ENCODE results near the gene MAP3K20.

MAP3K20 gene

GRCh38 chr2:173291412-173291811 is 215.8 kb downstream of the MAP3K20 start:
- TF ChIP-seq SIN3A (IDR thresholded peaks at IDR 0.05; ENCODE audit: borderline replicate concordance, insufficient read depth, low read length) (no peak), TAF1 (IDR thresholded peaks at IDR 0.05; ENCODE audit: borderline replicate concordance, insufficient read depth, low read length) (no peak)

DNA sequence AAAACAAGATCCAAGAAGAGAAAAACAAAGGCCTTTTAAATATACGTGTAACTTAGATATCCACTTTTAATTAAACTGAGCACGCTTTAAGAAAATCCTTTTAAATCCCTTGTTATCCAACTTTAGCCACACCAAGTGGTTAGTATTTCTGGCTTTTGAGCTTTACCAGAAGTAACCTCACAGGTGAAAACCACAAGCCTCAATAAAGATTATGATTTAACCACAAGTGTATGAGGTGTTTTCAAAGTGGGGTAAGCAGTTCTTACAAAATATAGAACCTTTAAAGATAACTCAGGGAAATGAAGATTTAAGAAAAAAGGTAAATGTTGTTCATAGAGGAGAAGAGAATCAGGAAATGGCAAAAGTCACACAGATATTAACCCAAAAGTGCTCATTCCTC is 220.6 kb downstream of the MAP3K20 start:
- TF ChIP-seq POLR2AphosphoS5 (IDR thresholded peaks at IDR 0.05; ENCODE audit: low read depth, low read length) = no peak
- TF ChIP-seq, protein P1, sequence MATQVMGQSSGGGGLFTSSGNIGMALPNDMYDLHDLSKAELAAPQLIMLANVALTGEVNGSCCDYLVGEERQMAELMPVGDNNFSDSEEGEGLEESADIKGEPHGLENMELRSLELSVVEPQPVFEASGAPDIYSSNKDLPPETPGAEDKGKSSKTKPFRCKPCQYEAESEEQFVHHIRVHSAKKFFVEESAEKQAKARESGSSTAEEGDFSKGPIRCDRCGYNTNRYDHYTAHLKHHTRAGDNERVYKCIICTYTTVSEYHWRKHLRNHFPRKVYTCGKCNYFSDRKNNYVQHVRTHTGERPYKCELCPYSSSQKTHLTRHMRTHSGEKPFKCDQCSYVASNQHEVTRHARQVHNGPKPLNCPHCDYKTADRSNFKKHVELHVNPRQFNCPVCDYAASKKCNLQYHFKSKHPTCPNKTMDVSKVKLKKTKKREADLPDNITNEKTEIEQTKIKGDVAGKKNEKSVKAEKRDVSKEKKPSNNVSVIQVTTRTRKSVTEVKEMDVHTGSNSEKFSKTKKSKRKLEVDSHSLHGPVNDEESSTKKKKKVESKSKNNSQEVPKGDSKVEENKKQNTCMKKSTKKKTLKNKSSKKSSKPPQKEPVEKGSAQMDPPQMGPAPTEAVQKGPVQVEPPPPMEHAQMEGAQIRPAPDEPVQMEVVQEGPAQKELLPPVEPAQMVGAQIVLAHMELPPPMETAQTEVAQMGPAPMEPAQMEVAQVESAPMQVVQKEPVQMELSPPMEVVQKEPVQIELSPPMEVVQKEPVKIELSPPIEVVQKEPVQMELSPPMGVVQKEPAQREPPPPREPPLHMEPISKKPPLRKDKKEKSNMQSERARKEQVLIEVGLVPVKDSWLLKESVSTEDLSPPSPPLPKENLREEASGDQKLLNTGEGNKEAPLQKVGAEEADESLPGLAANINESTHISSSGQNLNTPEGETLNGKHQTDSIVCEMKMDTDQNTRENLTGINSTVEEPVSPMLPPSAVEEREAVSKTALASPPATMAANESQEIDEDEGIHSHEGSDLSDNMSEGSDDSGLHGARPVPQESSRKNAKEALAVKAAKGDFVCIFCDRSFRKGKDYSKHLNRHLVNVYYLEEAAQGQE (IDR thresholded peaks at IDR 0.05; ENCODE audit: insufficient read depth in 1 of 2, low read depth in 2 of 2, low read length in 2 of 2) = no peak
- no peak for TF ChIP-seq TAF1 (IDR thresholded peaks at IDR 0.05; ENCODE audit: borderline replicate concordance, insufficient read depth, low read length)
- TF ChIP-seq SIN3A (IDR thresholded peaks at IDR 0.05; ENCODE audit: borderline replicate concordance, insufficient read depth, low read length) = no peak

DNA sequence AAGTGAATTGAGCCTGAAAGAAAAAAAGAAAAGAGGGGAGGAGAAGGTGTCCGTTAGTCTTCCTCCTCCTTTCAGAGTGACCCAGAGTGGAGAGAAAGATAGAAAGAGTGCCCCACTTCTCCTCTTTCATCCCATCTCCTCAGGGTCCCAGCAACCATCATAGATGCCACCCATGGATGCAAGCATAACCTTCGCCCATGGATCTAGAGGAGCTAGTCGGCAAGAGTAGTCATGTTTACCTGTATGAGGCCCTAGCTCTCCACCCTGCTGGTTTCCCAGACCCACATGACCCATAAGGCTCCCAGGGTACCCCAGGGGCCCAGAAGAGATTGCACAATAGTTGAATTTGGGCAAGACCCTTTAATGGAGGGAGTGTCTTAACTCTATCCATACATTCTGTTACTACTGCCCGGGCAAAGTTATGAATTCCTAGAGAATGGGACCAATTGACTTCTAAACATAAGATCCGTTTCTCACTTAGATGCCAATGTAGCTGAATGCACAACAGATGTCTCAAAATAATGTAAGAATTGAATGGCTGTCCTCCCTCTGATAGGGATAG is 223.0 kb downstream of the MAP3K20 start:
- TF ChIP-seq FOXP2 (optimal IDR thresholded peaks at IDR 0.05; ENCODE audit: borderline replicate concordance, extremely low read depth, extremely low read length, insufficient read depth) (no peak), SIN3A (IDR thresholded peaks at IDR 0.05; ENCODE audit: borderline replicate concordance, insufficient read depth, low read length) (no peak), POLR2AphosphoS5 (IDR thresholded peaks at IDR 0.05; ENCODE audit: low read depth, low read length) (no peak), TAF1 (IDR thresholded peaks at IDR 0.05; ENCODE audit: borderline replicate concordance, insufficient read depth, low read length) (no peak)
- TF ChIP-seq, protein P1 (IDR thresholded peaks at IDR 0.05; ENCODE audit: insufficient read depth in 1 of 2, low read depth in 2 of 2, low read length in 2 of 2) = no peak

DNA sequence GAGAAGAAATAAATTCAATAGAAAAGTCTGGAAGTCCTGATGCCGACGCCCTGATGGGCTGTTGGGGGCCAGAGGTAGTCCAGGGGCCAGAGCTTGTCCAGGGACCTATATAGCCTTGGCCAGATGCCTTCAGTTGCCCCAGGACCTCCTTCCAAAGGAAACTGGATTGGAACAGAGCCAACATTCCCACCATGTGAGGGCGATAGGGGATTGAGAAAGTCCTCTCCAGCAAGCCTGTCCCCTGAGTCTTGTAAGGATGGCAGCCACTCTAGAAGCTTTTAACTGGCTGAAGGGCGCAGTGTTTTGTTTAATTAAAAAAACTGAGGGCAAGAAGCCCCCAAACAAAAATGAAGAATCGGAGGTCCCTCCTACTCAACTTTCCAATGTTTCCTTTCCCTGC is 224.1 kb downstream of the MAP3K20 start:
- no peak for TF ChIP-seq TAF1 (IDR thresholded peaks at IDR 0.05; ENCODE audit: borderline replicate concordance, insufficient read depth, low read length)
- no peak for TF ChIP-seq POLR2AphosphoS5 (IDR thresholded peaks at IDR 0.05; ENCODE audit: low read depth, low read length)
- TF ChIP-seq, protein P1 (IDR thresholded peaks at IDR 0.05; ENCODE audit: insufficient read depth in 1 of 2, low read depth in 2 of 2, low read length in 2 of 2) = no peak
- TF ChIP-seq FOXP2 (optimal IDR thresholded peaks at IDR 0.05; ENCODE audit: borderline replicate concordance, extremely low read depth, extremely low read length, insufficient read depth) = no peak
- no peak for TF ChIP-seq SIN3A (IDR thresholded peaks at IDR 0.05; ENCODE audit: borderline replicate concordance, insufficient read depth, low read length)

GRCh38 chr2:173300458-173300857 is 224.8 kb downstream of the MAP3K20 start:
- TF ChIP-seq, protein P1 (IDR thresholded peaks at IDR 0.05; ENCODE audit: insufficient read depth in 1 of 2, low read depth in 2 of 2, low read length in 2 of 2) = no peak
- no peak for TF ChIP-seq TAF1 (IDR thresholded peaks at IDR 0.05; ENCODE audit: borderline replicate concordance, insufficient read depth, low read length)
- TF ChIP-seq POLR2AphosphoS5 (IDR thresholded peaks at IDR 0.05; ENCODE audit: low read depth, low read length) = no peak
- no peak for TF ChIP-seq FOXP2 (optimal IDR thresholded peaks at IDR 0.05; ENCODE audit: borderline replicate concordance, extremely low read depth, extremely low read length, insufficient read depth)
- no peak for TF ChIP-seq SIN3A (IDR thresholded peaks at IDR 0.05; ENCODE audit: borderline replicate concordance, insufficient read depth, low read length)

Measured in PFSK-1 (cell line).